OCI-LY3 (cell line): ENCODE results near the gene ELK3.

Source experiments
- EZH2phosphoT487 ChIP-seq: fragments of 200-600 bp; shearing (Covaris generic); IDR thresholded peaks from 2 replicates; pipeline ENCODE4 v1.6.1; 2018; ENCODE audit warnings: antibody characterized with exemption, mixed run types, low read depth
- TF ChIP-seq, protein P1 (sequence below): fragments of 200-600, 300-600 bp; sonication (generic); IDR thresholded peaks from 2 replicates; pipeline ENCODE4 v1.5.1; 2014; ENCODE audit warnings: antibody characterized with exemption, low read length, low read depth

DNA sequence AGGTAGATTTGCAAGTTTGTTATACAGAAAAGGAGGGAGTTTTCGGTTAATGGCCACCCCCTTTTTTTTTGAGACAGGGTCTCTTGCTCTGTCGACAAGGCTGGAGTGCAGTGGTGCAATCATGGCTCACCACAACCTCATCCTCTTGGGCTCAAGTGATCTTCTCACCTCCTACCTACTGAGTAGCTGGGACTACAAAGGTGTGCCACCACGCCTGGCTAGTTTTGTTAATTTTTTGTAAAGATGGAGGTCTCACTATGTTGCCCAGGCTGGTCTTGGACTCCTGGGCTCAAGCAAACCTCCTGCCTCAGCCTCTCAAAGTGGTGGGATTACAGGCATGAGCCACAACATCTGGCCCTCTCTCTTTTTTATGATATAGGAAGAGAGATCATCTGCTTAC is 111.5 kb downstream of the ELK3 start:
- TF ChIP-seq, protein P1, sequence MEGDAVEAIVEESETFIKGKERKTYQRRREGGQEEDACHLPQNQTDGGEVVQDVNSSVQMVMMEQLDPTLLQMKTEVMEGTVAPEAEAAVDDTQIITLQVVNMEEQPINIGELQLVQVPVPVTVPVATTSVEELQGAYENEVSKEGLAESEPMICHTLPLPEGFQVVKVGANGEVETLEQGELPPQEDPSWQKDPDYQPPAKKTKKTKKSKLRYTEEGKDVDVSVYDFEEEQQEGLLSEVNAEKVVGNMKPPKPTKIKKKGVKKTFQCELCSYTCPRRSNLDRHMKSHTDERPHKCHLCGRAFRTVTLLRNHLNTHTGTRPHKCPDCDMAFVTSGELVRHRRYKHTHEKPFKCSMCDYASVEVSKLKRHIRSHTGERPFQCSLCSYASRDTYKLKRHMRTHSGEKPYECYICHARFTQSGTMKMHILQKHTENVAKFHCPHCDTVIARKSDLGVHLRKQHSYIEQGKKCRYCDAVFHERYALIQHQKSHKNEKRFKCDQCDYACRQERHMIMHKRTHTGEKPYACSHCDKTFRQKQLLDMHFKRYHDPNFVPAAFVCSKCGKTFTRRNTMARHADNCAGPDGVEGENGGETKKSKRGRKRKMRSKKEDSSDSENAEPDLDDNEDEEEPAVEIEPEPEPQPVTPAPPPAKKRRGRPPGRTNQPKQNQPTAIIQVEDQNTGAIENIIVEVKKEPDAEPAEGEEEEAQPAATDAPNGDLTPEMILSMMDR: no peak
- no peak for TF ChIP-seq EZH2phosphoT487
